ENCODE data around the gene TAF1B.
"Not testable (repeated sequence)": the region's sequence is repeated elsewhere in the genome, so short reads cannot be mapped to it uniquely, and the experiment has no call there.

The TAF1B gene

DNA sequence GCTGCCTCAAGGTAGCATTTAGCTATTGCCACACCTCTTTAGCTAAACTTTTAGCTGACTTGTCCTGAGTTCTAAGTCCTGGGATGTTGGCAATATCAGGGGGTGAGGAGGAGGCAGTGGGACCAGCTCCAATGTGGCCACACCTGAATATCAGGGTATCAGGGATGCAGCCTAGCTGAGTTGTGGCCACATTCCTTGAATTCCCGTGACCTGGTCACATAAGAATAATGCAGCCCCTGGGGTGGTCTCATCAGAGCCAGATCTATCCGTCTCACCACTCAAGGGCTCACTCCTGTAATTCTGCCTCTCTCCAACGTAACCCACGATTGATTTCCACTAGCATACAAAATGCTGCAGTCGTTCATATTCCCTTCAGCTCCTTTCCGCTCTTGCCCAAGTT, 11.6 kb upstream of the TAF1B start:
- H3K27ac ChIP-seq (ENCODE audit: insufficient read depth, low read depth, low read length, poor library complexity, severe bottlenecking): no peak overlapping the region
- H3K4me3 ChIP-seq (ENCODE audit: insufficient read depth, low read depth, low read length): no peak overlapping the region
- H3K36me3 ChIP-seq (ENCODE audit: control insufficient read depth, insufficient read depth, low read length): no peaks in the 10 kb centered on the region
- no peaks in the 10 kb centered on the region for H3K27me3 ChIP-seq (ENCODE audit: control insufficient read depth, insufficient read depth, low read length, poor library complexity, severe bottlenecking)
- no peaks in the 10 kb centered on the region for H3K4me1 ChIP-seq (ENCODE audit: control insufficient read depth, insufficient read depth, low read length)
- WGBS, 2 experiments: 69 to 70% methylated on average over 6 of the region's 6 CpGs
- no peaks in the 10 kb centered on the region for H3K9me3 ChIP-seq (ENCODE audit: control insufficient read depth, low read length)

GRCh38 chr2:9832586-9832985, 10.7 kb upstream of the TAF1B start:
- Histone ChIP-seq H3K4me1 (ENCODE audit: control insufficient read depth, insufficient read depth, low read length) (no peaks in the 10 kb centered on the region), H3K36me3 (ENCODE audit: control insufficient read depth, insufficient read depth, low read length) (no peaks in the 10 kb centered on the region), H3K27me3 (ENCODE audit: control insufficient read depth, insufficient read depth, low read length, poor library complexity, severe bottlenecking) (no peaks in the 10 kb centered on the region), H3K9me3 (ENCODE audit: control insufficient read depth, low read length) (no peaks in the 10 kb centered on the region), H3K4me3 (ENCODE audit: insufficient read depth, low read depth, low read length) (no peak overlapping the region), H3K27ac (ENCODE audit: insufficient read depth, low read depth, low read length, poor library complexity, severe bottlenecking) (no peak overlapping the region)
- 82 to 90% methylated on average over 1 of the region's 1 CpG for WGBS, 2 experiments

DNA sequence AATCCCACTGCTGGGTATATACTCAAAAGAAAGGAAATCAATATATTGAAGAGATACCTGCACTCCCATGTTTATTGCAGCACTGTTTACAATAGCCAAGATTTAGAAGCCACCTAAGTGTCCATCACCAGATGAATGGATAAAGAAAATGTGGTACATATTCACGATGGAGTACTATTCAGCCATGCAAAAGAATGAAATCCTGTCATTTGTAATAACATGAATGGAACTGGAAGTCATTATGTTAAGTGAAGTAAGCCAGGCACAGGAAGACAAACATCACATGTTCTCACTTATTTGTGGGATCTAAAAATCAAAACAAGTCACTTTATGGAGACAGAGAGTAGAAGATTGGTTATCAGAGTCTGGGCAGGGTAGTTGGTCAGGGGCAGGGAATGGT, 8.2 kb upstream of the TAF1B start:
- 94 to 100% methylated on average over 1 of the region's 1 CpG for WGBS, 2 experiments

GRCh38 chr2:9836074-9836473, 7.2 kb upstream of the TAF1B start:
- no peak overlapping the region for H3K27ac ChIP-seq (ENCODE audit: insufficient read depth, low read depth, low read length, poor library complexity, severe bottlenecking)
- no peaks in the 10 kb centered on the region for H3K36me3 ChIP-seq (ENCODE audit: control insufficient read depth, insufficient read depth, low read length)
- WGBS, 2 experiments: 92 to 96% methylated on average over 3 of the region's 3 CpGs
- no peaks in the 10 kb centered on the region for H3K9me3 ChIP-seq (ENCODE audit: control insufficient read depth, low read length)
- no peaks in the 10 kb centered on the region for H3K27me3 ChIP-seq (ENCODE audit: control insufficient read depth, insufficient read depth, low read length, poor library complexity, severe bottlenecking)
- H3K4me1 ChIP-seq (ENCODE audit: control insufficient read depth, insufficient read depth, low read length): no peaks in the 10 kb centered on the region
- no peak overlapping the region for H3K4me3 ChIP-seq (ENCODE audit: insufficient read depth, low read depth, low read length)

More for the DNA sequence above, 8.2 kb upstream of the TAF1B start:
- not testable (repeated sequence) for H3K27me3 ChIP-seq (ENCODE audit: control insufficient read depth, insufficient read depth, low read length, poor library complexity, severe bottlenecking); H3K4me3 ChIP-seq (ENCODE audit: insufficient read depth, low read depth, low read length); H3K9me3 ChIP-seq (ENCODE audit: control insufficient read depth, low read length); H3K27ac ChIP-seq (ENCODE audit: insufficient read depth, low read depth, low read length, poor library complexity, severe bottlenecking); H3K4me1 ChIP-seq (ENCODE audit: control insufficient read depth, insufficient read depth, low read length); H3K36me3 ChIP-seq (ENCODE audit: control insufficient read depth, insufficient read depth, low read length)

DNA sequence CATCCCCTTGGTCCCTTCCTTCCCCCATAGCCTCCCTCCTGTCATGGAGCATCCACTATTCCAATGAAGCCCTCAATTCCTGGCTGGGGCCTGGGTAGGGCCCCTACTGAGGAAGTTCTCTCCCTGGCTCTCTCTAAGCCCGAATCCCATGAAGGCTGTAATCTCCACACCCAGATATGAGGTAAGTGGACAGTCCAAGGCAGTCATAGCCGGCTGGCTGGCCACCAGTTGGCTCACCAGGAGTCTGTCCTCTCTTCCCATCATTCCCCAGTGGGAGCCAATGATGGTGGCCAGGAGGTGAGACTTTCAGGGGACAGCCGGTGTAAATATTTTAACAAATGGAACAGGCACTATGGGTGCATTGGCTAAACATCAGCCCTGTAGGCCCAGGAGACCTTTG, 6.8 kb upstream of the TAF1B start:
- no peaks in the 10 kb centered on the region for H3K27me3 ChIP-seq (ENCODE audit: control insufficient read depth, insufficient read depth, low read length, poor library complexity, severe bottlenecking)
- no peak overlapping the region for H3K4me3 ChIP-seq (ENCODE audit: insufficient read depth, low read depth, low read length)
- WGBS, 2 experiments: 92 to 98% methylated on average over 3 of the region's 3 CpGs
- H3K36me3 ChIP-seq (ENCODE audit: control insufficient read depth, insufficient read depth, low read length): no peaks in the 10 kb centered on the region
- H3K27ac ChIP-seq (ENCODE audit: insufficient read depth, low read depth, low read length, poor library complexity, severe bottlenecking): no peak overlapping the region
- H3K4me1 ChIP-seq (ENCODE audit: control insufficient read depth, insufficient read depth, low read length): no peaks in the 10 kb centered on the region
- H3K9me3 ChIP-seq (ENCODE audit: control insufficient read depth, low read length): no peaks in the 10 kb centered on the region

DNA sequence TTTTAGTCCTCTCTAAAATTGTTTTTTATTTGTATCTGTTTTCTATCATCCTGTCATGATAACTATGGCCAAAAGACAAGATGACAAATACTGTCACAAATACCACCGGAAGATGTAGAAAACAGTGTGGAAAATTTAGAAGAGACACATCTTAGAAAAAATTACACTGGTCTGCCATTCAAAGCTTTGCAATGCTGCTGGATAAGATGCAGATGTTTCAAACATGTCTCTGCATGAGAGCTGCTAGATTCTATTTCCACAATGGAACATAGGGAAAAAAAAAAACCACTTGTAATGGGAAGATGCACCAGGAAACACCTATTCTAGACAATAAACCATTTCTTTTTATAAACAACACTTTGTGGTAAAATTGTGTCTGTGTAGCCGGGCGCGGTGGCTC, 5.8 kb upstream of the TAF1B start:
- Histone ChIP-seq H3K27me3 (ENCODE audit: control insufficient read depth, insufficient read depth, low read length, poor library complexity, severe bottlenecking) (no peaks in the 10 kb centered on the region), H3K9me3 (ENCODE audit: control insufficient read depth, low read length) (no peaks in the 10 kb centered on the region), H3K27ac (ENCODE audit: insufficient read depth, low read depth, low read length, poor library complexity, severe bottlenecking) (no peak overlapping the region), H3K36me3 (ENCODE audit: control insufficient read depth, insufficient read depth, low read length) (no peaks in the 10 kb centered on the region), H3K4me3 (ENCODE audit: insufficient read depth, low read depth, low read length) (no peak overlapping the region), H3K4me1 (ENCODE audit: control insufficient read depth, insufficient read depth, low read length) (no peaks in the 10 kb centered on the region)
- WGBS, 2 experiments: 84 to 90% methylated on average over 4 of the region's 4 CpGs

- no peaks in the 10 kb centered on the region for H3K9me3 ChIP-seq (ENCODE audit: control insufficient read depth, low read length)
- no peaks in the 10 kb centered on the region for H3K27me3 ChIP-seq (ENCODE audit: control insufficient read depth, insufficient read depth, low read length, poor library complexity, severe bottlenecking)
- H3K4me3 ChIP-seq (ENCODE audit: insufficient read depth, low read depth, low read length): no peak overlapping the region
- no peaks in the 10 kb centered on the region for H3K4me1 ChIP-seq (ENCODE audit: control insufficient read depth, insufficient read depth, low read length)
- no peak overlapping the region for H3K27ac ChIP-seq (ENCODE audit: insufficient read depth, low read depth, low read length, poor library complexity, severe bottlenecking)
- H3K36me3 ChIP-seq (ENCODE audit: control insufficient read depth, insufficient read depth, low read length): no peaks in the 10 kb centered on the region
Observed at GRCh38 chr2:9838391-9838790, 4.9 kb upstream of the TAF1B start.

DNA sequence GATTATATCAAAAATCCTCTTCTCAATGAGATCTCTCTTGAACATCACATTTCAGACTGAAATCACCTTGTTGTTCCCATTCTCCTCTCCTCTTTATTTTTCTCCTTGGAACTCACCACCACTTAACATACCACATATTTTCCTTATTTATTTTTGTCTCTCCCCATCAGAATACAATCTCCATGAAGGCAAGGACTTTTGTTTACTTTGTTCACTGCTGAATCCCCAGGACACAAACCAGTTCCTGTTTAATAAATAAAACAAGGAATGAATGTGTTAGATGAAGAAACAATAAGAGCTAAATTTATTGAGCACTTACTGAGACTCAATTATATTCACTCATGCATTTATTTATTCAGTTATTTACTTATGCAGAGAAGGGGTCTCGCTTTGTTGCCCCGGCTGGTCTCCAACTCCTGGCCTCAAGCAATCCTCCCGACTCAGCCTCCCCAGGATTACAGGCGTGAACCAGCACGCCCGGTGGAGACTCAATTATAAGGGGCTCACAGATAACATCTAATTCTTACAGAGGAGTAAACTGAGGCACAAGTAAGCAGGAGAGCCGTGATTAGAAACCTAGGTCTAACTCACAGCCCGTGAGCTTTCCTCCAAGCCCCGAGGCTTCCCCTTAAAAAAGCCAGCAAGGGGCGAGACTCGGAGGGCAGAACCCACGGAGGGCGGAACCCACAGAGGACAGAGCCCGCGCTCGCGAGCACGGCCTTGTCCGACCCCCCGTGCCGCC, 616 bp upstream of the TAF1B start:
- peaks cover 8% of the 10 kb centered on the region for H3K4me1 ChIP-seq (ENCODE audit: control insufficient read depth, insufficient read depth, low read length)
- H3K4me3 ChIP-seq (ENCODE audit: insufficient read depth, low read depth, low read length): peak overlapping the region; percentile 64
- WGBS, 2 experiments: 30 to 31% methylated on average over 21 of the region's 21 CpGs
- no peaks in the 10 kb centered on the region for H3K27me3 ChIP-seq (ENCODE audit: control insufficient read depth, insufficient read depth, low read length, poor library complexity, severe bottlenecking)
- H3K27ac ChIP-seq (ENCODE audit: insufficient read depth, low read depth, low read length, poor library complexity, severe bottlenecking): peak overlapping the region; percentile 87
- no peaks in the 10 kb centered on the region for H3K9me3 ChIP-seq (ENCODE audit: control insufficient read depth, low read length)
- peaks cover 14% of the 10 kb centered on the region for H3K36me3 ChIP-seq (ENCODE audit: control insufficient read depth, insufficient read depth, low read length)

DNA sequence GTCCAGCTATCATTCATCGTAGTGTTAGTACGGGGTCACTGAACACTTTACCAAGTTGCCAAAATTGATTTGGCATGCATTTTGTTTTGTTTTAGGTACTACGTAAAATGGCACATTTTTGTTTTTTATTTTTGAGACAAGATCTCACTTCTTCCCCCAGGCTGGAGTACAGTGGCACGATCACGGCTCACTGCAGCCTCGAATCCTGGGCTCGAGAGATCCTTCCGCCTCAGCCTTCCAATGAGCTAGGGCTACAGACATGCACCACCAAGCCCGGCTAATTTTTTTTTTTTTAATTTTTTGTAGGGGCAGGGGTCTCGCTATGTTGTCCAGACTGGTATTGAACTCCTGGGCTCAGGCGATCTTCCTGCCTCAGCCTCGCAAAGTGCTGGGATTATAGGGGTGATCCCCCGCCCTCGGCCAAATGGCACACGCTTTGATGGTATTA, 786 bp downstream of the TAF1B start:
- peak overlapping the region; percentile 64 for H3K4me3 ChIP-seq (ENCODE audit: insufficient read depth, low read depth, low read length)
- peak overlapping the region; percentile 87 for H3K27ac ChIP-seq (ENCODE audit: insufficient read depth, low read depth, low read length, poor library complexity, severe bottlenecking)
- whole genome bisulfite sequencing, 2 experiments: 37 to 39% methylated on average over 14 to 15 of the region's 15 CpGs

DNA sequence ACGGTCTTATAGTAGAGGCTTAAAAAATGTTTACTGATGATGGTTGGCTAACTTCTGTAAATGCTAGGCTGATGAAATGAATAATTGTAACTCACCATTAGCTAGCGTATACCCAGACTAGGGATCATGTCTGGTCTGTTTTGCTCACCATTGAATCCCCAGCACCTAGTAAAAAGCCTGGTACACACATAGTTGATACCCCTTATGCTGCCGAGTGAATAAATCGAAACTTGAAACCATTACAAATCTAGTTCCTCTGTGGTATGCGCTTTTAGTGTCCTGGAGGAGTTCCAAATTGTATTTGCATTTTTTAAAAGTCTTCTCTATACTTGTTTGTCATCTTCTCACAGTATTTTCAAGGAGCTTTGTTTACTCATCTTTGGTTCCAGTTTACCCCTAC, 1.3 kb downstream of the TAF1B start:
- Histone ChIP-seq H3K27ac (ENCODE audit: insufficient read depth, low read depth, low read length, poor library complexity, severe bottlenecking) (no peak overlapping the region), H3K9me3 (ENCODE audit: control insufficient read depth, low read length) (no peaks in the 10 kb centered on the region), H3K27me3 (ENCODE audit: control insufficient read depth, insufficient read depth, low read length, poor library complexity, severe bottlenecking) (no peaks in the 10 kb centered on the region), H3K4me1 (ENCODE audit: control insufficient read depth, insufficient read depth, low read length) (peaks cover 8% of the 10 kb centered on the region), H3K36me3 (ENCODE audit: control insufficient read depth, insufficient read depth, low read length) (peaks cover 14% of the 10 kb centered on the region), H3K4me3 (ENCODE audit: insufficient read depth, low read depth, low read length) (peak overlapping the region; percentile 64)
- 89% methylated on average over 4 to 5 of the region's 5 CpGs for WGBS, 2 experiments

More for the DNA sequence above, 786 bp downstream of the TAF1B start:
- H3K27me3 ChIP-seq (ENCODE audit: control insufficient read depth, insufficient read depth, low read length, poor library complexity, severe bottlenecking): no peaks in the 10 kb centered on the region
- H3K36me3 ChIP-seq (ENCODE audit: control insufficient read depth, insufficient read depth, low read length): peaks cover 14% of the 10 kb centered on the region
- H3K4me1 ChIP-seq (ENCODE audit: control insufficient read depth, insufficient read depth, low read length): peaks cover 8% of the 10 kb centered on the region
- no peaks in the 10 kb centered on the region for H3K9me3 ChIP-seq (ENCODE audit: control insufficient read depth, low read length)

DNA sequence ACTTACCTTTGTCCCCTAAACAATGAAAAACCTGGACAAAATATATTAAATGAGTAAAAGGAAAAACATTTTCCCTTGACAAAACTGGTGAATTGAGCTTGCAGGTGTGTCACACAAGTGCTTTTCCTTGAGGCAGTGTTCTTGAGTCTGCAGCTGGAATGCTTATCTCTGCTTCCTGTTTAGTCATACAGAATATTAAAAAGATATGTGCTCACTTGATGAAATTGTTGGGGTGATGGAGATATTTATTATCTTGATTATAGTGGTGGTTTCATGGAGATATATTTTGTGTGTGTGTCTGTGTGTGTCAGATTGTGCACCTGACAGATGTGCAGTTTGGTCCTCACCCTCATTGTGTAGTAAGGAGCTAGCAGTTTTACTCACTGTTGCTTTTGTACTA, 3.3 kb downstream of the TAF1B start:
- H3K27ac ChIP-seq (ENCODE audit: insufficient read depth, low read depth, low read length, poor library complexity, severe bottlenecking): no peak overlapping the region
- peaks cover 24% of the 10 kb centered on the region for H3K36me3 ChIP-seq (ENCODE audit: control insufficient read depth, insufficient read depth, low read length)
- H3K27me3 ChIP-seq (ENCODE audit: control insufficient read depth, insufficient read depth, low read length, poor library complexity, severe bottlenecking): no peaks in the 10 kb centered on the region
- H3K4me1 ChIP-seq (ENCODE audit: control insufficient read depth, insufficient read depth, low read length): peaks cover 8% of the 10 kb centered on the region
- no peak overlapping the region for H3K4me3 ChIP-seq (ENCODE audit: insufficient read depth, low read depth, low read length)
- no peaks in the 10 kb centered on the region for H3K9me3 ChIP-seq (ENCODE audit: control insufficient read depth, low read length)
